ENCODE measurements around the gene TIMP3. TPM values are rescaled to one million over a fixed set of nuclear protein-coding genes. Genes with fewer than 3 reads are reported as not detected.

Gene TIMP3
- total RNA-seq, 2 donors from 2014 or later, result 6.3 to 17.1 TPM

DNA sequence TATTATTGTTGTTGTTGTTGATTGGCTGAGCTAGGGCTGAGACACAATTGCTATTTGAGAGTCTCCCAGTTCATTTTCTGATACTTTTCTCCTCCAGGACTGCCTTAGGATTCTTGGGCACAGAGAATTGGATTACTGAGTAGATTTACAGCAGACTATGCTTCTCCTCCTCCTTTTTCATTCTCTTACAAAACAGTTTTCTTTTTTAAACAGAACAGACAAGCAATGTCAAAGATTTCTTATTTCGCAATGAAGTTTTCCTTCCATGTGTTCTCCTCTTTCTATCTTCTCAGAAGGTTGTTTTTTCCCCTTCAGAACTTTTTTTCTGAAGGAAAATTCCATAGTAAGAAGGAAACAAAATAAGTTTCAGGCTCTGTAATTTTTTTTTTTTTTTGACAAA lies 19.8 kb upstream of the TIMP3 start:
- no peak overlapping the region for H3K27ac ChIP-seq (ENCODE audit: low read depth, low read length)
- 89 to 100% methylated on average over 1 of the region's 1 CpG for WGBS, 2 experiments (ENCODE audit: insufficient coverage in 1 of 2, insufficient read length in 1 of 2)
- no peaks in the 10 kb centered on the region for H3K27me3 ChIP-seq (ENCODE audit: control insufficient read depth, insufficient read depth, low read length, poor library complexity, severe bottlenecking)
- no peak for TF ChIP-seq CTCF (conservative IDR thresholded peaks at IDR 0.05)
- H3K9me3 ChIP-seq (ENCODE audit: control insufficient read depth, low read length), result no peaks in the 10 kb centered on the region
- no peak for DNase-seq
- Mint-ChIP-seq H3K4me1 (peaks cover 18% of the 10 kb centered on the region), H3K27ac (no peak overlapping the region), H3K36me3 (ENCODE audit: low read depth) (no peaks in the 10 kb centered on the region), H3K9me3 (no peaks in the 10 kb centered on the region), H3K27me3 (ENCODE audit: insufficient read depth) (peaks cover 1% of the 10 kb centered on the region), H3K4me3 (no peak overlapping the region)
- H3K4me1 ChIP-seq (ENCODE audit: control insufficient read depth, insufficient read depth, low read length), result peaks cover 13% of the 10 kb centered on the region
- H3K36me3 ChIP-seq (ENCODE audit: control insufficient read depth, insufficient read depth, low read length), result no peaks in the 10 kb centered on the region
- H3K9ac ChIP-seq (ENCODE audit: extremely low read depth, low read length, poor library complexity, severe bottlenecking), result no peak overlapping the region
- no peak overlapping the region for H3K4me3 ChIP-seq (ENCODE audit: low read length)

DNA sequence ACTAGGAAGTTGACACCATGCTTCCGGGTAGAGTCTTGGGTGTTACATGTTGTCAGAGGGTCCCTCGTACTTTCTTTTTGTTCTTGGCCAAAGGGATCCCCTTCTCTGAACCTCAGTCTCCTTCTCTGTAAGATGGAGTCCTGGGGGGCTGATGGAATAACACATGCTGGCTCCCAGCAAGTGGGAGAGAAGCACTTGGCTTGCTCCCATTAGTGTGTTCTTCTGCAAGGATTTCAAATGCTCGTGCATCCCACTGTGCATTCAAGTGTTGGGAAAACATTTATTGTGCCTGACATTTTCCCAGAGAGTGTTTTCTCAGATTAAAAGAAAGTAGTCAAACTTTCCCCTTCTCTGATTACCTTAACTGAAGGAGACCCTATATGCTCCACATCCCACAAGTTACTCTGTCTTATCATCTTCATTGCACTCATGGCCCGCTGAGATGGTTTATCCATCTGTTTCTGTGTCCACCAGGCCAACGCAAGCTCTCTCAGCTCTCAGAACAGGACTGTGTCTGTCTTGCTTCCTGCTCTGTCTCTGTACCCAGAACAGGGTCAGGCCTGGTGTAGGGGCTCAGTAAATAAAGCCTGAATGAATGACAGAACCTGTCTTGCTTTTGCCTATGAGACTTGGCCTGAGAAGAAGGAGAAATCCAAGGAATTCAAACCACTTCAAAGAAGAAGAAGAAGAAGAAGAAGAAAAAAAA lies 16.0 kb upstream of the TIMP3 start:
- Mint-ChIP-seq H3K4me3 (no peak overlapping the region), H3K27ac (no peak overlapping the region), H3K4me1 (peaks cover 1% of the 10 kb centered on the region), H3K27me3 (ENCODE audit: insufficient read depth) (peaks cover 1% of the 10 kb centered on the region), H3K9me3 (peaks cover 4% of the 10 kb centered on the region), H3K36me3 (ENCODE audit: low read depth) (no peaks in the 10 kb centered on the region)
- no peak for TF ChIP-seq CTCF (conservative IDR thresholded peaks at IDR 0.05)
- Histone ChIP-seq H3K36me3 (ENCODE audit: control insufficient read depth, insufficient read depth, low read length) (no peaks in the 10 kb centered on the region), H3K9me3 (ENCODE audit: control insufficient read depth, low read length) (no peaks in the 10 kb centered on the region), H3K4me3 (ENCODE audit: low read length) (no peak overlapping the region), H3K9ac (ENCODE audit: extremely low read depth, low read length, poor library complexity, severe bottlenecking) (no peak overlapping the region), H3K27me3 (ENCODE audit: control insufficient read depth, insufficient read depth, low read length, poor library complexity, severe bottlenecking) (no peaks in the 10 kb centered on the region), H3K27ac (ENCODE audit: low read depth, low read length) (no peak overlapping the region), H3K4me1 (ENCODE audit: control insufficient read depth, insufficient read depth, low read length) (peaks cover 1% of the 10 kb centered on the region)
- no peak for DNase-seq
- 86 to 91% methylated on average over 4 to 5 of the region's 5 CpGs for WGBS, 2 experiments (ENCODE audit: insufficient coverage in 1 of 2, insufficient read length in 1 of 2)

- no peaks in the 10 kb centered on the region for H3K4me1 Mint-ChIP-seq
- H3K36me3 Mint-ChIP-seq (ENCODE audit: low read depth), result no peaks in the 10 kb centered on the region
- WGBS, 2 experiments (ENCODE audit: insufficient coverage in 1 of 2, insufficient read length in 1 of 2), result 96 to 100% methylated on average over 2 of the region's 2 CpGs
- no peak overlapping the region for H3K4me3 Mint-ChIP-seq
- H3K9ac ChIP-seq (ENCODE audit: extremely low read depth, low read length, poor library complexity, severe bottlenecking), result no peak overlapping the region
- peaks cover 1% of the 10 kb centered on the region for H3K27me3 Mint-ChIP-seq (ENCODE audit: insufficient read depth)
- no peak overlapping the region for H3K4me3 ChIP-seq (ENCODE audit: low read length)
- H3K9me3 ChIP-seq (ENCODE audit: control insufficient read depth, low read length), result no peaks in the 10 kb centered on the region
- TF ChIP-seq CTCF (conservative IDR thresholded peaks at IDR 0.05), result no peak
- no peak overlapping the region for H3K27ac ChIP-seq (ENCODE audit: low read depth, low read length)
- H3K27me3 ChIP-seq (ENCODE audit: control insufficient read depth, insufficient read depth, low read length, poor library complexity, severe bottlenecking), result no peaks in the 10 kb centered on the region
- H3K36me3 ChIP-seq (ENCODE audit: control insufficient read depth, insufficient read depth, low read length), result no peaks in the 10 kb centered on the region
- H3K4me1 ChIP-seq (ENCODE audit: control insufficient read depth, insufficient read depth, low read length), result no peaks in the 10 kb centered on the region
- H3K27ac Mint-ChIP-seq, result no peak overlapping the region
- no peak for DNase-seq
- H3K9me3 Mint-ChIP-seq, result peaks cover 4% of the 10 kb centered on the region
These were observed 15.5 kb upstream of the TIMP3 start for GRCh38 chr22:32786027-32786418.
